Heart left ventricle (tissue), 16 donors: ENCODE results near the gene VWC2. TPM values are rescaled to one million over a fixed set of nuclear protein-coding genes. Genes with fewer than 3 reads are reported as not detected.

Experiments
- ATAC-seq, 4 donors: fragments of 200-7000 bp; cut with Tn5 transposase; one replicate each; pipeline ENCODE4 v1.9.1; 2020 to 2022; ENCODE audit warnings: moderate library complexity in 4 of 4, mild to moderate bottlenecking in 3 of 4, moderate number of reproducible peaks in 1 of 4
- DNase-seq, 5 donors: peaks; one replicate each; pipeline ENCODE4 v3.0.0-alpha.2; 2020
- H3K27ac ChIP-seq, 12 donors: fragments of 200-600 bp; sonication (generic) in 4 of 12; one replicate each; pipeline versions ENCODE4 v1.5.0 to v1.8.0; 2016 to 2022; ENCODE audit warnings: mild to moderate bottlenecking in 2 of 12
- H3K27me3 ChIP-seq, 9 donors: fragments of 200-600 bp; sonication (generic) in 2 of 9; one replicate each; pipeline versions ENCODE4 v1.5.1 to v1.8.0; 2016 to 2022; ENCODE audit warnings: mild to moderate bottlenecking in 3 of 9
- H3K36me3 ChIP-seq, 9 donors: fragments of 200-600 bp; sonication (generic) in 2 of 9; one replicate each; pipeline versions ENCODE4 v1.5.0 to v1.8.0; 2018 to 2022; ENCODE audit warnings: mild to moderate bottlenecking in 2 of 9
- H3K4me1 ChIP-seq, 12 donors: fragments of 200-600 bp; sonication (generic) in 4 of 12; one replicate each; pipeline versions ENCODE4 v1.5.0 to v1.8.0; 2016 to 2022; ENCODE audit warnings: mild to moderate bottlenecking in 3 of 12
- H3K4me3 ChIP-seq, 12 donors: fragments of 200-600 bp; sonication (generic) in 4 of 12; one replicate each; pipeline versions ENCODE4 v1.5.0 to v1.8.0; 2017 to 2022; ENCODE audit warnings: mild to moderate bottlenecking in 9 of 12, moderate library complexity in 4 of 12
- H3K9me3 ChIP-seq, 12 donors: fragments of 200-600 bp; sonication (generic) in 4 of 12; one replicate each; pipeline versions ENCODE4 v1.5.0 to v1.8.0; 2016 to 2022; ENCODE audit warnings: mild to moderate bottlenecking in 1 of 12
- POLR2A ChIP-seq, 2 donors: fragments of 450-650 bp; IDR thresholded peaks; one replicate each; pipeline ENCODE4 v1.6.1; 2017; ENCODE audit warnings: antibody characterized with exemption in 2 of 2, mild to moderate bottlenecking in 2 of 2, moderate library complexity in 2 of 2
- WGBS, 4 donors: extraction: QIAGEN DNeasy Blood & Tissue Kit in 2 of 4; methylation state at CpG; one replicate each; pipeline versions ENCODE4 v1.1.5 to v1.1.7; 2013 to 2018; 5-methylcytosine and 5-hydroxymethylcytosine counted together
- intact Hi-C, 10 donors: fragments of 100-400 bp; cut with DNase I; formaldehyde crosslinking; loops; one replicate each; pipeline versions ENCODE4 v1.11.1 to v1.14.2; 2022
- polyA plus RNA-seq, 2 donors: library from polyadenylated mRNA; stranded (reverse); fragments of 200-250 nt; gene quantifications; one replicate each; pipeline ENCODE4 v1.2.3, GENCODE V29; 2013
- total RNA-seq, 9 donors: library from RNA; depleted of rRNA in 2 of 9; stranded (reverse); fragments of >200 nt in 2 of 9; fragmentation: NEBNext Ultra II Directional in 3 of 9; extraction: Animal tissue kit (Norgen Biotek cat#: 25700) in 3 of 9; gene quantifications; one replicate each; pipeline versions ENCODE4 v1.1.0 to v1.2.4, GENCODE V29; 2016 to 2023
- TF ChIP-seq, protein P1 (sequence below), 12 donors: fragments of 200-600 bp; sonication (generic) in 4 of 12; IDR thresholded peaks; one replicate each; pipeline versions ENCODE4 v1.5.0 to v1.8.0; 2018 to 2022; ENCODE audit warnings: antibody characterized with exemption in 12 of 12, mild to moderate bottlenecking in 5 of 12
- donor health status: ischemic (EF 13 %, LVEDD 7.1; RV severe dilation, severe dysfunction).
- donor health status: healthy with polysubstance abuse.
- donor health status: DM: no; HTN: yes; CAD: no.
- donor health status: DM: no; HTN: no; CAD: no.
- donor health status: ischemic (EF 25% LVEDD 6.9; RV normal size, moderate dysfunction).
- donor health status: ischemic (EF 25% LVEDD 5.7; RV mildly dilated, moderate dysfunction).
- donor health status: healthy.
- donor health status: DM: yes; HTN: yes; CAD: no.
- donor health status: ischemic (EF 35%, LVEDD 5.7; RV mildly dilated, moderate dysfunction).
- donor health status: nonischemic (EF 11% LVEDD 7.7; RV severe dilation, severe dysfunction).
- donor health status: DM: yes; HTN: yes; CAD: no.
- donor health status: PGD.
- donor health status: ischemic (EF 29% LVEDD 5.4; RV normal size, mild dysfunction).
- donor health status: nonischemic (EF 23%, LVEDD 6.1; RV moderate dilation, normal function).

The VWC2 gene
- total and polyA plus RNA-seq, 11 donors = 2.3 to 10.1 (median 6.7) TPM

DNA sequence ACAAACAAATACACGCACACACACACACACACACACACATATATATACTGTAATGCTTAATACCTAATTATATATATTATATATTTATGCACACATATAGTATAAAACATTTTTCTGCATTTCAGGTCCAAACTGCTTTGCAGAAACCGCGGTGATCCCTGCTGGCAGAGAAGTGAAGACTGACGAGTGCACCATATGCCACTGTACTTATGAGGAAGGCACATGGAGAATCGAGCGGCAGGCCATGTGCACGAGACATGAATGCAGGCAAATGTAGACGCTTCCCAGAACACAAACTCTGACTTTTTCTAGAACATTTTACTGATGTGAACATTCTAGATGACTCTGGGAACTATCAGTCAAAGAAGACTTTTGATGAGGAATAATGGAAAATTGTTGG is 138.5 kb downstream of the VWC2 start:
- no peaks in the 10 kb centered on the region for H3K4me1 ChIP-seq
- intact Hi-C loops = no loop called here
- no peak for ATAC-seq
- no peak for DNase-seq
- 72 to 84% (median 82%) methylated on average over 8 of the region's 8 CpGs for WGBS, 4 donors
- H3K36me3 ChIP-seq = peaks cover 0 to 4% (median 0%) of the 10 kb centered on the region in 9 donors
- no peaks in the 10 kb centered on the region for H3K27me3 ChIP-seq
- no peak overlapping the region for H3K4me3 ChIP-seq
- H3K9me3 ChIP-seq = no peaks in the 10 kb centered on the region
- no peak overlapping the region for H3K27ac ChIP-seq
- no peak for TF ChIP-seq POLR2A (IDR thresholded peaks at IDR 0.05)
- TF ChIP-seq, protein P1, sequence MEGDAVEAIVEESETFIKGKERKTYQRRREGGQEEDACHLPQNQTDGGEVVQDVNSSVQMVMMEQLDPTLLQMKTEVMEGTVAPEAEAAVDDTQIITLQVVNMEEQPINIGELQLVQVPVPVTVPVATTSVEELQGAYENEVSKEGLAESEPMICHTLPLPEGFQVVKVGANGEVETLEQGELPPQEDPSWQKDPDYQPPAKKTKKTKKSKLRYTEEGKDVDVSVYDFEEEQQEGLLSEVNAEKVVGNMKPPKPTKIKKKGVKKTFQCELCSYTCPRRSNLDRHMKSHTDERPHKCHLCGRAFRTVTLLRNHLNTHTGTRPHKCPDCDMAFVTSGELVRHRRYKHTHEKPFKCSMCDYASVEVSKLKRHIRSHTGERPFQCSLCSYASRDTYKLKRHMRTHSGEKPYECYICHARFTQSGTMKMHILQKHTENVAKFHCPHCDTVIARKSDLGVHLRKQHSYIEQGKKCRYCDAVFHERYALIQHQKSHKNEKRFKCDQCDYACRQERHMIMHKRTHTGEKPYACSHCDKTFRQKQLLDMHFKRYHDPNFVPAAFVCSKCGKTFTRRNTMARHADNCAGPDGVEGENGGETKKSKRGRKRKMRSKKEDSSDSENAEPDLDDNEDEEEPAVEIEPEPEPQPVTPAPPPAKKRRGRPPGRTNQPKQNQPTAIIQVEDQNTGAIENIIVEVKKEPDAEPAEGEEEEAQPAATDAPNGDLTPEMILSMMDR (IDR thresholded peaks at IDR 0.05) = no peak

DNA sequence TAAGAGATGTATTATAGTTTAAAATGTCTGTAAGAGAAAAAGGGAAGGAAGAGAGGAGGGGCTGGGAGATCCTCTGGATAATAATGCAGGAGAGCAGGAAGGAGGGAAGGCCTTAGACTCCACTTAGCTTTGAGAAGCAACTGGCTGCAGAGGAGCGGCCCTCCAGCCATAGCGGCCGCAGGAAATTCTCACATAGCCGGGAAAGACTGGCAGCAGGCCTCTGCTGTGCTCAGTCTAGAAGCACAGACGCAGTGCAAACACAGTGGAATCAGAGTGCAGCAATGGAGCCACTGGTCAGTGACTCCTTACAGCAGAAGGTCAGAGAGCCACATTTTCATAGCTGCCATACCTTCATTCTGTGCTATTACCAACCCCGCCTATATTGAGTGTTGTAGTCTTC is 153.3 kb downstream of the VWC2 start:
- TF ChIP-seq, protein P1 (IDR thresholded peaks at IDR 0.05) = no peak
- TF ChIP-seq POLR2A (IDR thresholded peaks at IDR 0.05) = no peak
- 67 to 82% (median 79%) methylated on average over 6 of the region's 6 CpGs for WGBS, 4 donors
- ATAC-seq = no peak

DNA sequence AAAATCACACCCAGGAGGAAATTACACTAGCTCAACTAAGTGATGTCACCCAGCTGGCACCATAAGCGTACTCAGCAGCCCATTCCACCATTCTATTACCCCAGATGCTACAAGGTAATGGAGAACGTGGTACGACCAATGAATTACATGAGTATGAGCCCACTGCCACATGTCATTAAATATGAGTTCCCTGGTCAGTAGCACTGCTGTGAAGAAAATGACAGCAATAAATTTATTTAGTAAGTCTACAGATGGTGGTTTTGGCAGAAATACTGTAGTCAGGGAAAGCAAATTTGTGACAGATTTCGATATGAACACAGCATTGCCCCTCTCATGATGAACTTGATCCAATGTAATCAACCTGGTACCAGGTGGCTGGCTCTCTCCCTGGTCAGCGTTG is 154.2 kb downstream of the VWC2 start:
- Histone ChIP-seq H3K4me3 (no peak overlapping the region), H3K4me1 (peaks cover 0 to 7% (median 0%) of the 10 kb centered on the region in 12 donors), H3K36me3 (no peaks in the 10 kb centered on the region), H3K27ac (no peak overlapping the region), H3K9me3 (peaks cover 0 to 16% (median 2%) of the 10 kb centered on the region in 12 donors), H3K27me3 (no peaks in the 10 kb centered on the region)
- intact Hi-C loops = no loop called here
- TF ChIP-seq, protein P1 (IDR thresholded peaks at IDR 0.05) = no peak
- TF ChIP-seq POLR2A (IDR thresholded peaks at IDR 0.05) = no peak
- DNase-seq (no peak), ATAC-seq (no peak)
- 76 to 88% (median 84%) methylated on average over 5 of the region's 5 CpGs for WGBS, 4 donors

More for the DNA sequence above, 153.3 kb downstream of the VWC2 start:
- Histone ChIP-seq H3K27ac (no peak overlapping the region), H3K4me3 (no peak overlapping the region), H3K9me3 (peaks cover 0 to 12% (median 1%) of the 10 kb centered on the region in 12 donors), H3K4me1 (peaks cover 0 to 7% (median 0%) of the 10 kb centered on the region in 12 donors), H3K36me3 (no peaks in the 10 kb centered on the region), H3K27me3 (no peaks in the 10 kb centered on the region)
- intact Hi-C loops = no loop called here
- no peak for DNase-seq

DNA sequence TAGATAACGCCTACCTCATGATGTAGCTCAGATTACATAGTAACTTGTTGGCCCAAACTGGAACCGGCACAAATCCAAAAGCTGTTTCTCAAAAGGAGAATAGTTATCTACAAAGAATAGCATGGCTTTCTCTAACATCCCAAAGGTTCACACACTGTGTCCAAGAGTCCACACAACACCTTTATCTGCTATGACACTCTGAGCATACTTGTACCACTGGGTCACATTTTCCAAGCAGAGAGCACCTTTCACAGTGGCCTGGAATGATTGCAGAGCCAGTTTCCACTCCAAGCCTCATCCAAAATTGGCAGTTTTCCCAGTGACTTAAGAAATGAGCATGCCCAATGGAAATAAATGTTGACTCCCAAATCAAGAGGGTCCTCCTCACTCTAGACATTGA is 155.3 kb downstream of the VWC2 start:
- no peaks in the 10 kb centered on the region for H3K36me3 ChIP-seq
- ATAC-seq (peak in 3 of 4 donors; percentile 59 to 87 (median 69)), DNase-seq (no peak)
- peaks cover 0 to 18% (median 2%) of the 10 kb centered on the region in 12 donors for H3K9me3 ChIP-seq
- intact Hi-C loops = no loop called here
- 72 to 83% (median 78%) methylated on average over 2 of the region's 2 CpGs for WGBS, 4 donors
- no peaks in the 10 kb centered on the region for H3K27me3 ChIP-seq
- H3K4me3 ChIP-seq = no peak overlapping the region
- peaks cover 0 to 7% (median 0%) of the 10 kb centered on the region in 12 donors for H3K4me1 ChIP-seq
- H3K27ac ChIP-seq = no peak overlapping the region
- TF ChIP-seq POLR2A (IDR thresholded peaks at IDR 0.05) = no peak
- TF ChIP-seq, protein P1 (IDR thresholded peaks at IDR 0.05) = no peak
